ENCODE measurements around the gene ANO9.

- TF ChIP-seq CTCF (IDR thresholded peaks at IDR 0.05), result no peak
- no peak for TF ChIP-seq POLR2A (IDR thresholded peaks at IDR 0.05)
These were observed 15.4 kb upstream of the ANO9 start for GRCh38 chr11:457111-457760.
